Measurements from ENCODE around the gene CDC25B.

The CDC25B gene

DNA sequence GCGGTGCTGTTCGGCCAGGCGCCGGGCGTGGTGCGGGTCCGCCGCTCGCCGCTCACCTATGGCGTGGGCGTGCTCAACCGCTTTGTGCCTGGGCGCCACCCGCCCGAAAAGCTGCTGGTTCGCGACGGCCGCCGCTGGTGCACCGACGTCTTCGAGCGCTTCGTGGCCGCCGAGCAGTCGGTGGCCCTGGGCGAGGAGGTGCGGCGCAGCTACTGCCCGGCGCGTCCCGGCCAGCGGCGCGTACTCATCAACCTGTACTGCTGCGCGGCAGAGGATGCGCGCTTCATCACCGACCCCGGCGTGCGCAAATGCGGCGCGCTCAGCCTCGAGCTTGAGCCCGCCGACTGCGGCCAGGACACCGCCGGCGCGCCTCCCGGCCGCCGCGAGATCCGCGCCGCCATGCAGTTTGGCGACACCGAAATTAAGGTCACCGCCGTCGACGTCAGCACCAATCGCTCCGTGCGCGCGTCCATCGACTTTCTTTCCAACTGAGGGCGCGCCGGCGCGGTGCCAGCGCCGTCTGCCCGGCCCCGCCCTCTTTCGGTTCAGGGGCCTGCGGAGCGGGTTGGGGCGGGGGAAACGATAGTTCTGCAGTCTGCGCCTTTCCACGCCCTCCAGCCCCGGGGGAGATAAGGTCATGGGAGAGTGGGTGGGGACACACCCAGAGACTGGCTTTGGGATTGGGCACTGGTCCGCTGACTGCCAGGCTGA is 44.3 kb upstream of the CDC25B start:
- H3K4me3 ChIP-seq (replicated peaks; ENCODE audit: low read depth, low read length), result no peak overlapping the region
- TF ChIP-seq, protein P1, sequence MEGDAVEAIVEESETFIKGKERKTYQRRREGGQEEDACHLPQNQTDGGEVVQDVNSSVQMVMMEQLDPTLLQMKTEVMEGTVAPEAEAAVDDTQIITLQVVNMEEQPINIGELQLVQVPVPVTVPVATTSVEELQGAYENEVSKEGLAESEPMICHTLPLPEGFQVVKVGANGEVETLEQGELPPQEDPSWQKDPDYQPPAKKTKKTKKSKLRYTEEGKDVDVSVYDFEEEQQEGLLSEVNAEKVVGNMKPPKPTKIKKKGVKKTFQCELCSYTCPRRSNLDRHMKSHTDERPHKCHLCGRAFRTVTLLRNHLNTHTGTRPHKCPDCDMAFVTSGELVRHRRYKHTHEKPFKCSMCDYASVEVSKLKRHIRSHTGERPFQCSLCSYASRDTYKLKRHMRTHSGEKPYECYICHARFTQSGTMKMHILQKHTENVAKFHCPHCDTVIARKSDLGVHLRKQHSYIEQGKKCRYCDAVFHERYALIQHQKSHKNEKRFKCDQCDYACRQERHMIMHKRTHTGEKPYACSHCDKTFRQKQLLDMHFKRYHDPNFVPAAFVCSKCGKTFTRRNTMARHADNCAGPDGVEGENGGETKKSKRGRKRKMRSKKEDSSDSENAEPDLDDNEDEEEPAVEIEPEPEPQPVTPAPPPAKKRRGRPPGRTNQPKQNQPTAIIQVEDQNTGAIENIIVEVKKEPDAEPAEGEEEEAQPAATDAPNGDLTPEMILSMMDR (IDR thresholded peaks at IDR 0.05; ENCODE audit: low read depth, low read length, missing control alignments), result no peak
- DNase-seq (ENCODE audit: extremely low read depth, low read depth), result no peak

DNA sequence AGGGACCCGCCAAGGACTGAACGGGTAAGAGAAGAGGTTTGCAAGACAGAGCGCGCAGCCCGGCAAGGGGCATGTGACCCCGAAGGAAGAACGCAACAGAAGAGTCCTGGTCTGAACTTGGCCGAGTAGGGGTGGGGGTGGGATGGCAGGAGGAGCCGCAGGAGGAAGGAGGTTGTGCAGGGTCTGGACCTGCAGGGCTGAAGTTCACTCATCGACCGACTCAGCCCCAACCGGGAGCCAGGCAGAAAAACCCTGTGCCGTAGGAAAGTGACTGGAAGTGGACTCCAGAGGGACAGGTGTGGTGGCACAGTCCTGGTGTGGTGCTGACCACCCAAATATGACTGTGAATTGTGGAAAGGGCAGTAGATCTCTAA is 43.7 kb upstream of the CDC25B start:
- no peak for DNase-seq (ENCODE audit: extremely low read depth, low read depth)
- TF ChIP-seq, protein P1 (IDR thresholded peaks at IDR 0.05; ENCODE audit: low read depth, low read length, missing control alignments), result no peak
- no peak overlapping the region for H3K4me3 ChIP-seq (replicated peaks; ENCODE audit: low read depth, low read length)

DNA sequence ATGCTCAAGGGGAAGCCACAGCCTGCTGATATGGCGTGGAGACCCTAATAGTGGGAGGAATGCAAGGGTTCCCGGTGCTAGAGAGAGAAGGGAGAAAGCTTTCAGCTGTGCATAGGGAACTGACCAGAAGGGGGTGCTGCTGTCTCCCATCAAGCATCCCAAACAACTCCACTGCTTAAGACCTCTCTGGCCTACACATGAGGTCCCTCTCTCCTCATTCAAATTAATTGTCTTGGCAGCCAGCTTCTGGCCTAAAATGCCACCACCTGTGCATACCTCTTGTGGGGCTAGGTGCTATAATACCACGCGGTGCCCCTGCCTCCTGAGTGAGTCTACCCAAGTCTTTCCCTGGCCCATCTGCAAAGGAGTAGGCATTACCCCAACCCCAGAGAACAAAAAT is 43.0 kb upstream of the CDC25B start:
- H3K4me3 ChIP-seq (replicated peaks; ENCODE audit: low read depth, low read length), result no peak overlapping the region
- TF ChIP-seq, protein P1 (IDR thresholded peaks at IDR 0.05; ENCODE audit: low read depth, low read length, missing control alignments), result peak; percentile 83
- DNase-seq (ENCODE audit: extremely low read depth, low read depth), result no peak

DNA sequence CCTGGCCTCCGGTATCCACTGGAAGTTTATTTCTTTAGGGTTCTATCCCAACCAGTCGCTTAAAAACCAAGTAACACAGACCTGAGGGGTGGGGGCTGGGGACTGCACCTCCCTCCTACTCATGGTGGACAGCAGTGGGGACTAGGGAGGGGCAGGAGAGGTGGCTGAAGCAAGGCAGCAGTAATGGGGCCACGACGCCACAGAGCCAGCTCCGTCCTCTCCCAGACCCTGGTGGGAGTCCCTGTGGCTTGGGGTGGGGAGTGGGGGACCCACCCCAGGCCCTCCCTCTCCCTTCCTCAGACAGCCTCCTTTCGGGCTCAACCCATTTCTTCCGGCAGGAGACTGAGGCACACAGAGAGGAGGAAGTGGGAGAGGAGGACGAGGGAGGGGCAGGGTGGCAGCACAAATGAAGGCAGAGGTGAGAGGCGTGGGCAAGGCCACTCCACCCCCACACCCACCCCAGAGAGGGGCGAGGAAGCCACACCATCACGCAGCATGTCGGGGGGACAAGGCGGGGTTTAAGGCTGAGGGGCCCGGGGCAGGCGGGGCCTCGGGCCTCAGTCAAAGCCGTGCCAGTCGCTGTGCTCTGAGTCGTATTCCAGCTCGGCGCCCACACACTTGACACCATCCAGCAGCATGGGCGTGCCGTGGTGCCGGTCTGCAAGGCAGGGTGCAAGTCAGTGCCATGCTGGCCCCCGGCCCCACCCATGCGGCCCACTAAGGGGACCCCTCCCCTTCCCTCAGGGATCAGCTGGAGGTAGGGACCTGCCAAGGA is 42.4 kb upstream of the CDC25B start:
- TF ChIP-seq, protein P1 (IDR thresholded peaks at IDR 0.05; ENCODE audit: low read depth, low read length, missing control alignments), result no peak
- H3K4me3 ChIP-seq (replicated peaks; ENCODE audit: low read depth, low read length), result no peak overlapping the region
- no peak for DNase-seq (ENCODE audit: extremely low read depth, low read depth)

DNA sequence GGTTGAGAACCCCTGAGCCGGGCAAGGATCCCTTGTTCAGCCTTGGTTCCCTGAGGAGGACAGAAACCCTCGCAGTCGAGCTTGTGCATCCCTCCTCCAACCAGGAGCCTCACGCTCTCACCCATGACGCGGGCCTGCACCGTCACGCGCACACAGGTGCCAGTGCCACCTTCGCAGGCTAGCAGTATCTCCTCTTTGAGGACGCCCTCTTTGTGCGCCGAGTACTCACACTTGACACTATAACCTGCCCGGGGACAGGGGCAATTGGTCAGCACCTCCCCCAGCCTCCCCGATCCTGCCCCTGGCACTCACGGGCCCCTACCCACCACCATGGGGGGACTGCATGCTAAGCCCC is 41.9 kb upstream of the CDC25B start:
- TF ChIP-seq, protein P1 (IDR thresholded peaks at IDR 0.05; ENCODE audit: low read depth, low read length, missing control alignments), result no peak
- DNase-seq (ENCODE audit: extremely low read depth, low read depth), result no peak

DNA sequence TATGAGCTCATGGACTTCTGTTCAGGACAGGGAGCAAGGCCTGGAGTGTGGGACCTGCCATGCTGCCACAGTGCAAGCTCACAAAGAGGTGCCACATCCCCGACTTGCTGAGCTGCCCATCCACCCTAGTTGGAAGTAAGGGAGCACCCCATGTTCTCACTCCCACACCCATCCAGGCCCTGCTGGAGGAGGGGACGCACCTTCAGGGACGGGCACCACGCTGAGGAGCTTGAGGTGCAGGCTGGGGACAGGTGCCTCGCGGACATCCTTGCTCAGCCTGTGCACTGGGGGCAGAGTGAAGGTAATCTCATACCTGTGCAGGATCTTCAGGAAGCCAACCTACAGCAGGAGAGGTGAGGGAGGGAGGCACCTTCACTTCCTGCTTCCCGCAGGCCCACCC is 40.8 kb upstream of the CDC25B start:
- TF ChIP-seq, protein P1 (IDR thresholded peaks at IDR 0.05; ENCODE audit: low read depth, low read length, missing control alignments), result no peak
- no peak overlapping the region for H3K4me3 ChIP-seq (replicated peaks; ENCODE audit: low read depth, low read length)
- DNase-seq (ENCODE audit: extremely low read depth, low read depth), result no peak

More for the DNA sequence above, 41.9 kb upstream of the CDC25B start:
- H3K4me3 ChIP-seq (replicated peaks; ENCODE audit: low read depth, low read length), result no peak overlapping the region
